Esophagus squamous epithelium (tissue), 5 donors: ENCODE data around the gene LHPP. TPM values are rescaled to one million over a fixed set of nuclear protein-coding genes. Genes with fewer than 3 reads are reported as not detected.
A peak's percentile ranks its signal among the peaks of the same experiment; 100 is the strongest.

ENCODE experiments used
- DNase-seq: peaks from one replicate; lab custom pipeline; 2025; lab: John Stamatoyannopoulos, UW
- H3K27ac ChIP-seq, 4 donors: fragments of 200-600 bp; sonication (generic); one replicate each; pipeline ENCODE4 v1.5.1; 2016 to 2019; ENCODE audit warnings: mild to moderate bottlenecking in 1 of 4
- H3K27me3 ChIP-seq, 4 donors: fragments of 200-600 bp; sonication (generic); 1 replicate in 3 of 4; 2 replicates in 1 of 4; pipeline versions ENCODE4 v1.5.1 to v1.6.0; 2017 to 2021; ENCODE audit warnings: antibody characterized with exemption in 1 of 4
- H3K36me3 ChIP-seq, 3 donors: fragments of 200-600 bp; sonication (generic); one replicate each; pipeline ENCODE4 v1.5.1; 2016 to 2019
- H3K4me1 ChIP-seq, 3 donors: fragments of 200-600 bp; sonication (generic); one replicate each; pipeline ENCODE4 v1.5.1; 2017 to 2019
- H3K4me3 ChIP-seq, 4 donors: fragments of 200-600 bp; sonication (generic); 1 replicate in 3 of 4; 2 replicates in 1 of 4; pipeline ENCODE4 v1.5.1; 2016 to 2019; ENCODE audit warnings: mild to moderate bottlenecking in 2 of 4, moderate library complexity in 1 of 4
- H3K9me3 ChIP-seq, 3 donors: fragments of 200-600 bp; sonication (generic); one replicate each; pipeline ENCODE4 v1.5.1; 2016 to 2019
- CTCF ChIP-seq, 6 experiments: fragments of 450-650 bp in 4 of 6; fragments of 200-600 bp in 2 of 6; sonication (generic) in 2 of 6; IDR thresholded peaks; one replicate each; pipeline ENCODE4 v1.5.1; 2016 to 2019; ENCODE audit warnings: antibody characterized with exemption in 6 of 6, mild to moderate bottlenecking in 4 of 6, moderate library complexity in 4 of 6
- POLR2A ChIP-seq, 4 donors: fragments of 450-650 bp; IDR thresholded peaks; one replicate each; pipeline ENCODE4 v1.6.1; 2017; ENCODE audit warnings: antibody characterized with exemption in 4 of 4, mild to moderate bottlenecking in 4 of 4, moderate library complexity in 3 of 4
- WGBS, 2 donors: methylation state at CpG; one replicate each; pipeline ENCODE4 v1.1.5; 2018; 5-methylcytosine and 5-hydroxymethylcytosine counted together
- intact Hi-C: fragments of 100-400 bp; cut with DNase I; formaldehyde crosslinking; loops from one replicate; pipeline ENCODE4 v1.15.0; 2022
- total RNA-seq, 4 donors: library from RNA; depleted of rRNA; stranded (reverse); fragments of >200 nt; gene quantifications; one replicate each; pipeline ENCODE4 v1.1.0, GENCODE V29; 2016
- donor health status: DM: yes; HTN: yes; CAD: no.

Gene LHPP
- total RNA-seq, 4 donors from 2014 or later: 13.9 to 41.1 (median 24.3) TPM

DNA sequence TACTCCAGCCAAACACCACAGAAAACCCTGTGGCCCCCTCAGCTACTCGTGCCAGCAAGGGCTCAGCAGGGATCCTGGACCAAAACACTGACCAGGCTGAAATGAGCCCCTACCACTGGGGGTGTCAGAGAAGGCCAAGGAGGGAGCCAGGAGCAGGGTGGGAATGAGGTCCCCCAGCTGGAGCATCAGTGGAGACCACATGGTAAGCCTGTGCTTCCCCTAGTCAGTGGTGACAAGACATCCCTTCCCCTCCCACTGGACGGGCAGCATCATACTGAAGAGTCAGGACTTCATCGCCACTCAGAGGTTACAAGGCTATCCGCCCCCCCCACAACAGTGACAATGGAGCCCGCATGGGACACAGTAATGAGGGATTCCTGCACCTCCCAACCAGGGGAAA lies 99.6 kb downstream of the LHPP start:
- 85 to 87% methylated on average over 4 to 5 of the region's 5 CpGs for WGBS, 2 donors
- intact Hi-C loops: no loop called here
- H3K4me3 ChIP-seq: no peak overlapping the region
- TF ChIP-seq CTCF (IDR thresholded peaks at IDR 0.05): no peak
- no peak for TF ChIP-seq POLR2A (IDR thresholded peaks at IDR 0.05)
- H3K27me3 ChIP-seq: no peaks in the 10 kb centered on the region
- no peaks in the 10 kb centered on the region for H3K36me3 ChIP-seq
- no peak for DNase-seq
- H3K9me3 ChIP-seq: no peaks in the 10 kb centered on the region
- H3K27ac ChIP-seq: peak overlapping the region in 3 of 4 donors; percentile 78 to 81 (median 79)
- H3K4me1 ChIP-seq: peaks cover 9 to 35% (median 22%) of the 10 kb centered on the region in 3 donors

DNA sequence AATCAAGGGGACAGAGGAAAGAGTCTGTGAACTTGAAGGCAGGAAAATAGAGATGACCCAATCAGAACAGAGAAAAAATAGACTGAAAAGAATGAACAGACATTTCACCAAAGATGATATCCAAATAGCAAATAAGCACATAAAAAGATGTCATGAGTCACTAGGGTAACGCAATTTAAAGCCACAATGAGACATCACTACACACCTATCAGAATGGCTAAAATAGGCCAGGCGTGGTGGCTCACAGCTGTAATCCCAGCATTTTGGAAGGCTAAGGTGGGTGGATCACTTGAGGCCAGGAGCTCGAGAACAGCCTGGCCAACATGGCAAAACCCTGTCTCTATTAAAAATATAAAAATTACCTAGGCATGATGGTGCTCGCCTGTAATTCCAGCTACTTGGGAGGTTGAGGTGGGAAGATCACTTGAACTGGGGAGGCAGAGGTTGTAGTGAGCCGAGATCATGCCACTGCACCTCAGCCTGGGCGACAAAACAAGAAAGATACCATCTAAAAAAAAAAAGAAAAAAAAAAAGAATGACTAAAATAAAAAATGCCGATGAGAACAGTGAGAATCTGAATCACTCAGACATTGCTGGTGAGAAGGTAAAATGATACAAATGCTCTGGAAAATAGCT lies 100.9 kb downstream of the LHPP start:
- no peaks in the 10 kb centered on the region for H3K27me3 ChIP-seq
- H3K36me3 ChIP-seq: no peaks in the 10 kb centered on the region
- no peak for TF ChIP-seq POLR2A (IDR thresholded peaks at IDR 0.05)
- no peak for TF ChIP-seq CTCF (IDR thresholded peaks at IDR 0.05)
- H3K4me3 ChIP-seq: no peak overlapping the region
- no peaks in the 10 kb centered on the region for H3K9me3 ChIP-seq
- peaks cover 9 to 35% (median 22%) of the 10 kb centered on the region in 3 donors for H3K4me1 ChIP-seq
- DNase-seq: no peak
- intact Hi-C loops: no loop called here
- H3K27ac ChIP-seq: no peak overlapping the region
- 55 to 78% methylated on average over 7 of the region's 7 CpGs for WGBS, 2 donors

DNA sequence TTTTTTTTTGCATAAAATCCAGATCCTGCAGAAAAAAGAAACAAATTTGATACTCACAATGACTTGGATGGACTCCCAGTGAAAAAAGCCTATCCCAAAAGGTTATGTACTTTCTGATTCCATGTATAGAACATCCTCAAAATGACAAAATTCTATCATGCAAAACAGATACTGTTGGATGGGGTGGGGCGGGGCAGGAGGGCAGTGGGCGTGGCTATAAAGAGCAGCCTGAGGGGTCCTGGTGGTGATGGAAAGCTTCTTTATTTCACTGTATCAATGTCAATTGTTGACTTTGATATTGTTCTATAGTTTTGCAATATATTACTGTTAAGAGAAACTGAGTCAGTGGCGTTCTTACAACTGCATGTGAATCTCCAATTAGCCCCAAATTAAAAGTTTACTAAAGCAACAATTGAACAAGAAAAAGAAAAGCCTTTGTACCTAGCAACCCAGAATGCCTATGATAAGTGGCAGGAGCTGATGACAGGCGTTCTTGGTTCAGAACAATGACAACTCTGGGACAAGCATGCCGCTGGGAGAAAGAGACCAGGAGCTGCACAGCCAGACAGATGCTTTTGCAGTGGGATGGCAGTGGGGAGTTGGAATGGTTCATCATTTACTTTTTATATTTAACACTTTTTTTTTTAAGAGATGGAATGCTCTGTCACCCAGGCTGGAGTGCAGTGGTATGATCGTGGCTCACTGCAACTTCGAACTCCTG lies 101.9 kb downstream of the LHPP start:
- Histone ChIP-seq H3K9me3 (no peaks in the 10 kb centered on the region), H3K36me3 (no peaks in the 10 kb centered on the region), H3K4me1 (peaks cover 9 to 32% (median 22%) of the 10 kb centered on the region in 3 donors), H3K27me3 (no peaks in the 10 kb centered on the region), H3K27ac (no peak overlapping the region), H3K4me3 (no peak overlapping the region)
- DNase-seq: no peak
- intact Hi-C loops: no loop called here
- TF ChIP-seq CTCF (IDR thresholded peaks at IDR 0.05) (no peak), POLR2A (IDR thresholded peaks at IDR 0.05) (no peak)
- 85 to 88% methylated on average over 7 of the region's 7 CpGs for WGBS, 2 donors

DNA sequence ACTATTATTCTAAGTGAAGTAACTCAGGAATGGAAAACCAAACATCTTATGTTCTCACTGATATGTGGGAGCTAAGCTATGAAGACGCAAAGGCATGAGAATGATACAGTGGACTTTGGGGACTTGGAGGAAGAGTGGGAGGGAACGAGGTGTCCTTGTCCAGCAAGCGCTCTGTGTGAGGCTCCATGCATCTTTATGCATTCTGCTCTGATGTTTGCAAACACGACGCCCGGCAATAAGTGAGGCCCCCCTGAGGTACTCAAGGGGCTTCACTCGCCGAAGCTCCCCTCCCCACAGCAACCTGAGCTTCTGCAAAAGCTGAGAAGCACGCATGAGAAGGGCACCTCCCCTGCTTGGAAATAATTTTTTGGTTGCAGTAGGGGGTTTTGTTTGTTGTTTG lies 103.3 kb downstream of the LHPP start:
- 72 to 74% methylated on average over 7 to 9 of the region's 9 CpGs for WGBS, 2 donors
- intact Hi-C loops: no loop called here
- H3K27ac ChIP-seq: no peak overlapping the region

More for the DNA sequence above, 103.3 kb downstream of the LHPP start:
- Histone ChIP-seq H3K4me3 (no peak overlapping the region), H3K9me3 (no peaks in the 10 kb centered on the region), H3K4me1 (peaks cover 3 to 18% (median 9%) of the 10 kb centered on the region in 3 donors), H3K36me3 (no peaks in the 10 kb centered on the region), H3K27me3 (no peaks in the 10 kb centered on the region)
- no peak for TF ChIP-seq POLR2A (IDR thresholded peaks at IDR 0.05)
- TF ChIP-seq CTCF (IDR thresholded peaks at IDR 0.05): no peak
- no peak for DNase-seq
